Neural progenitor cell (in vitro differentiated cells): ENCODE data around the gene MBTPS1.

Experiments used
- EZH2 ChIP-seq: fragments of 200-600 bp; sonication (generic); IDR thresholded peaks from 2 replicates; pipeline ENCODE4 v1.6.1; 2017; ENCODE audit warnings: antibody characterized with exemption, mild to moderate bottlenecking, moderate library complexity
- TF ChIP-seq, protein P1 (sequence below): fragments of 200-600 bp; sonication (generic); IDR thresholded peaks from 2 replicates; pipeline ENCODE4 v1.5.1; 2017; ENCODE audit warnings: antibody characterized with exemption, mild to moderate bottlenecking

DNA sequence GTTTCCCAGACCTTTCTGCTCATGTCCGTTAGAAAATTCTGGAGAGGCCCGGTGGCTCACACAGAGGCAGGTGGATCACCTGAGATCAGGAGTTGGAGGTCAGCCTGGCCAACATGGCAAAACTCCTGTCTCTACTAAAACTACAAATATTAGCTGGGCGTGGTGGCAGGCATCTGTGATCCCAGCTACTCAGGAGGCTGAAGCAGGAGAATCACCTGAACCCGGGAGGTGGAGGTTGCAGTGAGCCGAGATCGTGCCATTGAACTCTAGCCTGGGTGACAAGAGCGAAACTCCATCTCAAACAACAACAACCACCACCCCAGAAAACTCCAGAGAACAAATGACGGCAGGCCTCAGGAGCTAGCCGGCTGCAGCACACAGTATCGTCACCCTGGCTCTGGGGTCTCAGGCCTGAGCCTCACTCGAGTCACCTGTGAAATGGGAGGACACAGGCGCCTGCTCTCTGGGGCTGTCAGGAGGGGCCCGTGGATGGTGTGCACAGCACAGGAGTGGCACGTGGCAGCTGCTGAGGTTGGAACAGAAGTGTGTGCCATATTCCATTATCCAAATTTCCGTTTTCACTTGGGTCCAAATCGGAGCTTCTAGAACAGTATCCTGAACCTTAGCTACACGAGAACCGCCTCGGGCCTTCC is 70.8 kb downstream of the MBTPS1 start:
- TF ChIP-seq, protein P1, sequence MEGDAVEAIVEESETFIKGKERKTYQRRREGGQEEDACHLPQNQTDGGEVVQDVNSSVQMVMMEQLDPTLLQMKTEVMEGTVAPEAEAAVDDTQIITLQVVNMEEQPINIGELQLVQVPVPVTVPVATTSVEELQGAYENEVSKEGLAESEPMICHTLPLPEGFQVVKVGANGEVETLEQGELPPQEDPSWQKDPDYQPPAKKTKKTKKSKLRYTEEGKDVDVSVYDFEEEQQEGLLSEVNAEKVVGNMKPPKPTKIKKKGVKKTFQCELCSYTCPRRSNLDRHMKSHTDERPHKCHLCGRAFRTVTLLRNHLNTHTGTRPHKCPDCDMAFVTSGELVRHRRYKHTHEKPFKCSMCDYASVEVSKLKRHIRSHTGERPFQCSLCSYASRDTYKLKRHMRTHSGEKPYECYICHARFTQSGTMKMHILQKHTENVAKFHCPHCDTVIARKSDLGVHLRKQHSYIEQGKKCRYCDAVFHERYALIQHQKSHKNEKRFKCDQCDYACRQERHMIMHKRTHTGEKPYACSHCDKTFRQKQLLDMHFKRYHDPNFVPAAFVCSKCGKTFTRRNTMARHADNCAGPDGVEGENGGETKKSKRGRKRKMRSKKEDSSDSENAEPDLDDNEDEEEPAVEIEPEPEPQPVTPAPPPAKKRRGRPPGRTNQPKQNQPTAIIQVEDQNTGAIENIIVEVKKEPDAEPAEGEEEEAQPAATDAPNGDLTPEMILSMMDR, result no peak
- no peak for TF ChIP-seq EZH2
